Liver (tissue), 9 donors: Measurements from ENCODE around the gene GREM2. TPM values are rescaled to one million over a fixed set of nuclear protein-coding genes. Genes with fewer than 3 reads are reported as not detected.

ENCODE experiments used
- DNase-seq: peaks from one replicate; pipeline ENCODE4 v3.0.0-alpha.2; 2017; ENCODE audit warnings: low spot score
- H3K27ac ChIP-seq, 2 donors: one replicate each; pipeline ENCODE4 v1.7.0; 2013; ENCODE audit warnings: inconsistent platforms in 2 of 2, low read length in 2 of 2, control low read depth in 1 of 2, low read depth in 1 of 2, mild to moderate bottlenecking in 1 of 2
- H3K27me3 ChIP-seq, 4 donors: one replicate each; pipeline versions ENCODE4 v1.6.1 to v1.7.0; 2013; ENCODE audit warnings: low read length in 3 of 4, inconsistent platforms in 1 of 4, mild to moderate bottlenecking in 1 of 4, moderate library complexity in 1 of 4; ENCODE audit not compliant: control insufficient read depth in 4 of 4, insufficient read depth in 4 of 4
- H3K36me3 ChIP-seq, 4 donors: one replicate each; pipeline versions ENCODE4 v1.6.1 to v1.7.0; 2013; ENCODE audit warnings: low read length in 3 of 4, mild to moderate bottlenecking in 3 of 4, low read depth in 1 of 4, moderate library complexity in 1 of 4; ENCODE audit not compliant: control insufficient read depth in 4 of 4, insufficient read depth in 3 of 4
- H3K4me1 ChIP-seq, 4 donors: one replicate each; pipeline versions ENCODE4 v1.6.1 to v1.7.0; 2013; ENCODE audit warnings: low read length in 3 of 4, mild to moderate bottlenecking in 3 of 4, moderate library complexity in 1 of 4; ENCODE audit not compliant: control insufficient read depth in 4 of 4, insufficient read depth in 4 of 4
- H3K4me3 ChIP-seq, 3 donors: one replicate each; pipeline versions ENCODE4 v1.6.1 to v1.7.0; 2013; ENCODE audit warnings: low read length in 3 of 3, control low read depth in 1 of 3, low read depth in 1 of 3, mild to moderate bottlenecking in 1 of 3
- H3K9ac ChIP-seq, 2 donors: one replicate each; pipeline ENCODE4 v1.7.0; 2013; ENCODE audit warnings: low read length in 2 of 2, mild to moderate bottlenecking in 2 of 2, moderate library complexity in 2 of 2, control low read depth in 1 of 2, low read depth in 1 of 2
- H3K9me3 ChIP-seq, 4 donors: one replicate each; pipeline versions ENCODE4 v1.6.1 to v1.7.0; 2013; ENCODE audit warnings: low read length in 3 of 4; ENCODE audit not compliant: control insufficient read depth in 4 of 4
- ATF3 ChIP-seq: IDR thresholded peaks from 2 replicates; pipeline ENCODE4 v1.6.1; 2016; ENCODE audit warnings: antibody characterized with exemption
- CTCF ChIP-seq: fragments of 150-350 bp; IDR thresholded peaks from 2 replicates; pipeline ENCODE4 v1.5.1; 2017; ENCODE audit warnings: improper control_type of control experiment, low read depth, low read length; ENCODE audit not compliant: missing input control
- FOXA2 ChIP-seq: IDR thresholded peaks from 2 replicates; pipeline ENCODE4 v1.6.1; 2016; ENCODE audit warnings: antibody characterized with exemption
- GABPA ChIP-seq, 2 donors: IDR thresholded peaks in 1 of 2; conservative IDR thresholded peaks in 1 of 2; 2 replicates each; pipeline ENCODE4 v1.6.1; 2016; ENCODE audit warnings: antibody characterized with exemption in 2 of 2, mild to moderate bottlenecking in 1 of 2, moderate library complexity in 1 of 2
- HNF4A ChIP-seq, 2 donors: conservative IDR thresholded peaks; 2 replicates each; pipeline ENCODE4 v1.6.1; 2016; ENCODE audit warnings: antibody characterized with exemption in 2 of 2, mild to moderate bottlenecking in 2 of 2
- HNF4G ChIP-seq: IDR thresholded peaks from 2 replicates; pipeline ENCODE4 v1.6.1; 2016; ENCODE audit warnings: antibody characterized with exemption
- JUND ChIP-seq, 2 donors: IDR thresholded peaks; 2 replicates each; pipeline ENCODE4 v1.6.1; 2016; ENCODE audit warnings: antibody characterized with exemption in 2 of 2
- MAX ChIP-seq: IDR thresholded peaks from 2 replicates; pipeline ENCODE4 v1.6.1; 2016; ENCODE audit warnings: antibody characterized with exemption
- RAD21 ChIP-seq, 2 donors: IDR thresholded peaks; 2 replicates each; pipeline ENCODE4 v1.6.1; 2016; ENCODE audit warnings: antibody characterized with exemption in 2 of 2, mild to moderate bottlenecking in 2 of 2
- REST ChIP-seq: IDR thresholded peaks from 2 replicates; pipeline ENCODE4 v1.6.1; 2016; ENCODE audit warnings: antibody characterized with exemption, mild to moderate bottlenecking
- RXRA ChIP-seq, 2 donors: IDR thresholded peaks; 2 replicates each; pipeline ENCODE4 v1.6.1; 2017 to 2018; ENCODE audit warnings: antibody characterized with exemption in 2 of 2, mild to moderate bottlenecking in 1 of 2
- SP1 ChIP-seq: IDR thresholded peaks from 2 replicates; pipeline ENCODE4 v1.6.1; 2018; ENCODE audit warnings: antibody characterized with exemption, mild to moderate bottlenecking
- YY1 ChIP-seq: IDR thresholded peaks from 2 replicates; pipeline ENCODE4 v1.6.1; 2016; ENCODE audit warnings: antibody characterized with exemption, mild to moderate bottlenecking
- ZBTB33 ChIP-seq: IDR thresholded peaks from 2 replicates; pipeline ENCODE4 v1.6.1; 2016; ENCODE audit warnings: antibody characterized with exemption
- WGBS: extraction: QIAGEN DNeasy Blood & Tissue Kit; methylation state at CpG from one replicate; pipeline ENCODE4 v1.1.7; 2013; 5-methylcytosine and 5-hydroxymethylcytosine counted together
- polyA plus RNA-seq, 2 donors: library from polyadenylated mRNA; stranded (reverse) in 1 of 2; unstranded in 1 of 2; fragments of 200-250 nt in 1 of 2; fragments of >200 nt in 1 of 2; fragmentation: Nextera tagmentation in 1 of 2; extraction: Ambion mirVana in 1 of 2; gene quantifications; one replicate each; pipeline versions ENCODE4 v1.2.1 to v1.2.3, GENCODE V29; 2013 to 2015
- total RNA-seq, 2 donors: library from RNA; depleted of rRNA; stranded (reverse); fragments of >200 nt; gene quantifications; one replicate each; pipeline ENCODE4 v1.2.3, GENCODE V29; 2014
- donor health status: healthy.
- donor health status: healthy.
- donor health status: healthy.
- donor health status: healthy.
- donor health status: healthy.

The GREM2 gene
- total and polyA plus RNA-seq, 4 donors: 0.19 to 19.5 (median 4.3) TPM

- DNase-seq: no peak
- H3K4me1 ChIP-seq: peaks cover 6 to 40% (median 31%) of the 10 kb centered on the region in 4 donors
- WGBS: 44% methylated on average over 3 of the region's 3 CpGs
- H3K4me3 ChIP-seq: peak overlapping the region in 2 of 3 donors; percentile 0 to 21
- TF ChIP-seq CTCF: no peak
- peak; percentile 62 for TF ChIP-seq HNF4G
- TF ChIP-seq RXRA (IDR thresholded peaks at IDR 0.05): peak; percentile 49 to 73
- TF ChIP-seq ZBTB33: peak; percentile 7
- TF ChIP-seq RAD21 (IDR thresholded peaks at IDR 0.05): peak in 1 of 2 donors; percentile 28
- TF ChIP-seq HNF4A (conservative IDR thresholded peaks at IDR 0.05): peak; percentile 94 to 96
- peak; percentile 67 for TF ChIP-seq YY1
- no peak for TF ChIP-seq MAX
- peak in 1 of 2 donors; percentile 43 for TF ChIP-seq JUND (IDR thresholded peaks at IDR 0.05)
- no peak for TF ChIP-seq ATF3
- no peak for TF ChIP-seq FOXA2
- TF ChIP-seq REST: peak; percentile 19
- TF ChIP-seq SP1: peak; percentile 71
- no peak for TF ChIP-seq GABPA (IDR thresholded peaks at IDR 0.05 in 1 of 2, conservative IDR thresholded peaks at IDR 0.05 in 1 of 2)
- H3K9me3 ChIP-seq: no peaks in the 10 kb centered on the region
- H3K9ac ChIP-seq: peak overlapping the region in 1 of 2 donors; percentile 93
- no peaks in the 10 kb centered on the region for H3K27me3 ChIP-seq
- H3K36me3 ChIP-seq: no peaks in the 10 kb centered on the region
- H3K27ac ChIP-seq: peak overlapping the region; percentile 95 to 100
Observed at GRCh38 chr1:240598216-240599001, 13.5 kb downstream of the GREM2 start.
